DMS114 treated with DMSO at 0.1 percent for 48 hours (cell line): ENCODE results near the gene MVK.
A peak's percentile ranks its signal among the peaks of the same experiment; 100 is the strongest.
"Not testable (repeated sequence)": the region's sequence is repeated elsewhere in the genome, so short reads cannot be mapped to it uniquely, and the experiment has no call there.

ENCODE experiments used
- DNase-seq: peaks from one replicate; lab custom pipeline; 2025; ENCODE audit not compliant: unreplicated experiment; lab: John Stamatoyannopoulos, UW

MVK gene

GRCh38 chr12:109588461-109589239 is 15.1 kb downstream of the MVK start:
- DNase-seq, result no peak

DNA sequence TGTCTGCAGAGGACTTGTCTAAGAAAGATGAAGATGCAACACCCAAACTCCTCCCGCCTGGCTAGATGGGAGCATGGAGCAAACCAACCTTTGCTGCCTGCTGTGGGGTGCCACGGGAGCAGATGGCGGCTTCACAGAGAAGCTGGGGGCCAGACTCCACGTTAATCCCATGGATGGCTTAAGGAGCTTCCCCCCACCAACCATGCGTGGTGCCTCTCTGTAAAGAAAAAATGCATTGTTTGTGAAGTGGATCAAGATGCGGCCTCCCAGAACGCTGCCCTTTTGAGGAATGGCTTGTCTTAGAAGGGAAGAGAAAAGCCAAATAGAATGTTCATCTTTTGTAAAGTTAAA is 15.6 kb downstream of the MVK start:
- no peak for DNase-seq

GRCh38 chr12:109589691-109590245 is 16.2 kb downstream of the MVK start:
- DNase-seq, result no peak

- no peak for DNase-seq
Observed at GRCh38 chr12:109590566-109590965, 17.0 kb downstream of the MVK start.

GRCh38 chr12:109591041-109591440 is 17.4 kb downstream of the MVK start:
- no peak for DNase-seq

DNA sequence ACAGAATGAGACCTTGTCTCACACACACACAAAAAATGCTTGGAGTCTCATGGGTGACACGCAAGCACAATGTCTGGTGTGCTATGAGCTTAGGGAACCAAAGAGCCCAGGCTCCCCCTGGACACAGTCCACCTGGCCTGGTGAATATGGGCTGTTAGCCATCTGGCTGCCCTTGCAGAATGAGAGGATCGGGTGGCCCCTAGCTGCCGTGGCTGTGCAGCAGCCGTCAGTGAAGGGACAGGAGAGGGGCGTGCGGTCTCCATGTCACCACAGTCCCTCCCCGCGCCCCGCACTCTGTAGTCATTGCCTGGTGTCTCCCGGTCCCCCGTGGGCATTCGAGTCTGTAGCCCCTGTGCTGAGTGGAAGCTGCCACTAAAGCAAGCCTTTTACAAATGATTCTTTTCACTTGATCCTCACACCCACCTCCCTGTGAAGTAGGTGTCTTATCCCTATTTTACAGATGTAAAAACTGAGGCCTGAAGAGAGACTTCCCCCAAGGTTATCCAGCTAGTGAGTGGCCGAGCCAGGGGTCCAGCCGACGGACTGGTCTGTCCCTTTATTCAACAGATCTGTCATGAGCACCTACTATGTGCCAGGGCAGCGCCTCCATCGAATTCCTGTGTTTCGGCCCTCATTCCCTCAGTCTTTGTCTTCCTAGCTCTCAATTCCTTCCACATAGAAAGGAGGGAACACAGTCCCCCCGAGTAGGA is 18.8 kb downstream of the MVK start:
- DNase-seq, result no peak

DNA sequence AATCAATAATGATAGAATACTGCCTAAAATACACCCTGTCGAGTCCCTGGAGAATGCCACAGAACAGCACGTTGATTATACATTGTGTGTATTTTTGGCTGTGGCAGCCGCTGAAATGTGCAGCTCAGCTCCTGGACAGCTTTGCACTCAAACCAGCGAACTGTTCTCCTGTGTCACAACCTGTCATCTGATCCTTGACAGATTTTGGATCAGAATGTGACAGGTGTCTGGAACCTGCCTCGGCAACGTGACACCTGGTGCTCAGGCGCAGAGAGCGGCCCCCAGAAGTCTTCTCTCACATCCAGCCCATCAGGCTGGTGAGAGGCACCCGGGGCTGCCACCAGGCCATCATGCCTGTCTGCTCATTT is 19.3 kb downstream of the MVK start:
- DNase-seq, result no peak

DNA sequence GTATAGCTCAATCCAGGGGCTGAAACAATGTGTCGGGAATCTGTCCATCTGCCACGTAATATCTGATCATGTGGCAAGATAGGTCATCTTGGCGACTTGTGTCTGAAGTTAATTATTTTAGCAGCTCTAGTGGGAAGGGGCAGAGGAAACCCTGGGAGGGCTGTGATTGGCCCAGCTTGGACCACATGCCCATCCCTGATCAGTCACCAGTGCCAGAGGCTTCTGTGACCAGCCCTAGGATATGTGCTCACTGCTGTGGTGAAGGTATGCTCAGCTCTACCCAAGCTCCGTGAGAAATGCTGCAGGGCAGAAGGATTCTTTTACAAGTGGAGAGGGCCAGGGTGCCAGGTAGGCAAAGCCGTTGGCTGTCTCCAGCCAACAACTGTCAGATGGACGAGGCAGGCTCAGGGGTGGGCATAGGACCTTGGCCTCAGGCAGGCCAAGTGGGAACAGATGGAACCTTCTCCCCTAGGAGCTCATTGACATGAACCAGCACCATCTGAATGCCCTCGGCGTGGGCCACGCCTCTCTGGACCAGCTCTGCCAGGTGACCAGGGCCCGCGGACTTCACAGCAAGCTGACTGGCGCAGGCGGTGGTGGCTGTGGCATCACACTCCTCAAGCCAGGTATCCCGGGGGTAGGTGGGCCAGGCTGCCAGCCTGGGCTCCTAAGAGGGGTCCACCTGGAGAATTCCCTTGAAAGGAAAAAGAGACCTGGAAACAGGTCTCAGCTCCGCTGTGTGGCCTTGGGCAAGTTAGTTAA is 21.1 kb downstream of the MVK start:
- DNase-seq, result no peak

DNA sequence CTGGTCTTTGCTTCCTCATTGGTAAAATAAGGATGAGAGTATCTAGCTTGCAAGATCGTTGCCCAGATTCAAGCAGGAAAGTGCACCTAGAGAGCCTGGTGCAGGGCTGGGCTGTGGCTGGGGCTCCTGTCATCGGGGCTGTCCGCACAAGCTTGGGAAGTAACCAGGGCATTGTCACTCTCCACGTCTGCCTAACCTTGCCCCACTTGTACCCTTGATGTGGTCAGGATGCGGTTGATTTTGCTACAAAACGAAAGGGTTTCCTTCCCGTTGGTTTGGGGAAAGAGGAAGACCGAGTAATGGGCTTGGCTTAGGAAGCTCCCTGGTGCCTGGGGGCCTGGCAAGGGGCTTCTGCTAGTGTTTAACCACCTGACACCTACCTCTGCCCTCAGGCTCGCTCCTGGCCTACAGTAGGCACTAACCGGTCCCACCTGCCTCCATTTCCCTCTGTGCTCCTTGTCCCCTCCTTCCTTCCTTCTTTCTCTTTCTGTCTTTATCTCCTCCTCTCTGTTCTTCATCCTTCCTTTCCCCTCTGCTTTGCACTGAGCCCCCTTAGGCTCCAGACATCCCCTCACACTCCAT is 21.8 kb downstream of the MVK start:
- DNase-seq, result no peak

- no peak for DNase-seq
Observed at GRCh38 chr12:109596418-109597244, 23.0 kb downstream of the MVK start.

- no peak for DNase-seq
Observed at GRCh38 chr12:109597414-109597794, 23.8 kb downstream of the MVK start.

DNA sequence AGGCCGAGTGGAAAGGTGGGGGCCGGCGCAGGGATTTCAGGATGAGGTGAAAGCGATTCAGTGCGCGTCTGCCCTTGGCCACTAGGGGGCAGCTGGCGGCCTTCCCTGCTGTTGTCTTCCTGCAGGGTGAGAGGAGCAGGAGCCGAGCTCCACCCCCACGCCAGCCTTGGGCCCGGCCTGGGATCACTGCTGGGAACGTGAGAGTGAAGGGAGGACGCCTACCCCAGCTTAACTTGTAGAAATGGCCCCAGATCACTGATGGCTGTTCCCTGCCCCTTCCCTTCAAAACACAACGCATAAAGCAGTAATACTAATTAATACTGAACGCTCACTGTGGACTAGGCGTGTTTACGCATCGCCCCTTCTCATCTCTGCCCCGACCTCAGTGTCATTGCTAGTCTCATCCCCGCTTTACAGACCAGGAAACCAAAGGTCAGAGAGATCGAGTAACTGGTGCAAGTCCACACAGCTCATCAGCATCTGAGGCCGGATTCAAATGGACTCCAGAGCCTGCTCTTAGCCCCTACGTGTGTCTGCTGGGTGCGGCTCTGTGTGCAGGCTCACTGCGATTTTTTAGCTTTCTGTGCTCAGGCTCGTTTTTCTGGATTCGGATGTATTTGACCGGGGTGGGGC is 24.3 kb downstream of the MVK start:
- DNase-seq, result peak; percentile 75

DNA sequence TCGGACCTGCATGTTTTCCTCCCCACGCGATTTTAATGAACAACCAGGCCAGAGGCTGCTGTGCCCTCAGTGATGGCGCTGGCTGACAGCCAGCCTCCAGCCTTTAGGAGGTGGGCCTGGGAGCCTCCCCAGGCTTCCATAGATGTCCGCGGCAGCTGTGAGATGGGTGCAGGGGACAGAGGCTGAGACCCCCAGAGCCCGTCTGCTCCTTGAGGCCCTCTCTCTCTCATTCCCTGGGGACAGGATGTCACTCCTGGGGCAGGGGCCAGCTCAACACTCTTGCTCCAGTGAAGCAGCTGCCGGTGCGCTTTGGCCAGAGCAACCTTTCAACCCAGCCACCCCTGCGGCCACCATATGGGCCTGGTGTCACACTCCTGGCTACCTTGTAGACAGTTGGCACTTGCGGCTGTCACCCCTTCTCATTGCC is 24.8 kb downstream of the MVK start:
- DNase-seq, result no peak

GRCh38 chr12:109599087-109599486 is 25.5 kb downstream of the MVK start:
- DNase-seq, result no peak

GRCh38 chr12:109600481-109600880 is 26.9 kb downstream of the MVK start:
- no peak for DNase-seq

DNA sequence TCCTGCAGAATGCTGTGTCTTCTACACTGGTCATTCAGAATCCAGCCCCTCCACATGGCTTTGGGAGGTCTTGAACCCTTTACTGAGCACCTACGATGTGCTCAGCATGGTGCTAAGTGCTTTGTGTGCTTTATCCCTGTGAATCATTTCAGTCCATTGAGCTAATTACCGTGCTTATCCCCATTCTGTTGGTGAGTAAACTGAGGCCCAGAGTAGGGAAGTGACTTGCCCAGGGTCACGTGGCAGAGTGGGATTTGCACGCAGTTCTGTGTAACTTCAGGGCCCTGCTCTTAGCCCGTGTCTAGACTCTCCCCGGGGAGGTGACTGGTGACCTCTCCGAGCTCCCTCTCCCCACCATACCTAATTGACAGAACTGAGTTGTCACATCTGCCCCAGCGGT is 27.4 kb downstream of the MVK start:
- no peak for DNase-seq

DNA sequence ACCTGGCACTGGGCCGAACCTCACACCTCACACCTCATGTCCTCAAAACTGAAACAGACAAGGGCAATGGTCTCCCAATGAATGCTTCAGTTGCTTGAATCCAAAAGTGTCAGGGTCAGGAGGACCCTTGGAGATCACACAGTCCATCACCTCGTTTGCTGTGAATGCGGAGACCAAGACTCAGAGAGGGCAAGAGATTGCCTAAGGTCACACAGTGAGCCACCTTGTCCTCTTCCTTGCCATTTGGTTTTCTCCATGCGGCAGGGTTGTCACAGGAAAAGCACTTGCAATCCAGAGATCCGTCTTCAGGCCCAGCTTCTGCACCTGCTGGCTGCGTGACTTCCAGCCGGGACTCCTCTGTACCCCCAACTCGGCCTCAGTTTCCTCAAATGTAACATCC is 28.0 kb downstream of the MVK start:
- DNase-seq, result no peak

DNA sequence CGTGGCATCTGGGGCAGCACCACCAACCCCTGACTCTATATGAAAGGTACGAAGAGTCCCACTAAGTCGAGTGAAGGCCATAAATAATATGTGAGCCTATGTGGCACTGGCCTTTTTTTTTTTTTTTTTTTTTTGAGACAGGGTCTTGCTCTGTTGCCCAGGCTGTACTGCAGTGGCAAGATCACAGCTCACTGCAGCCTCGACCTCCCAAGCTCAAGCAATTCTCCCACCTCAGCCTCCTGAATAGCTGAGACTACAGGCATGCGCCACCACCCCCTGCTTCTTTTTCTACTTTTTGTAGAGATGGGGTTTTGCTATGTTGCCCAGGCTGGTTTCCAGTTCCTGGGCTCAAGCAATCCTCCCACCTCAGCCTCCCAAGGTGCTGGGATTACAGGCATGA is 28.5 kb downstream of the MVK start:
- not testable (repeated sequence) for DNase-seq

DNA sequence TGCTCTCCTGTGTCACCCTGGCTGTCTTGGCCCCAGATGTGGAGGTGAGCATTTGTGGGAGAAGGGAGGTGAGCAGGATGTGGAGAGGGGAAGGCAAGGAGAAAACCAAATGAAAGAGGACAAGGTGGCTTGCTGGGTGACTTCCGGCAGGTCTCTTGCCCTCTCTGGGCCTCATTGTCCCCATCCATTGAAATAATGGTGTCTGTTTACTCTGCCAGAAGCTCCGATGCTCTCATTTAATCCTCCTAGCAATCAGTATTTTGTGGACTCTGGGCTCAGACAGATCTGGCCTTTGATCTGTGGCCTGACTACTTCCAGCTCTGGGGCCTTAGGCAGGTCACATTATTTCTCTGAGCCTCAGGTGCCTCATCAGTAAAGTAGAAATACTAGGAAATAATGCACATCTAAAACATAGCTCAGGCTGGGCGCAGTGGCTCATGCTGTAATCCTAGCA is 30.6 kb downstream of the MVK start:
- no peak for DNase-seq

DNA sequence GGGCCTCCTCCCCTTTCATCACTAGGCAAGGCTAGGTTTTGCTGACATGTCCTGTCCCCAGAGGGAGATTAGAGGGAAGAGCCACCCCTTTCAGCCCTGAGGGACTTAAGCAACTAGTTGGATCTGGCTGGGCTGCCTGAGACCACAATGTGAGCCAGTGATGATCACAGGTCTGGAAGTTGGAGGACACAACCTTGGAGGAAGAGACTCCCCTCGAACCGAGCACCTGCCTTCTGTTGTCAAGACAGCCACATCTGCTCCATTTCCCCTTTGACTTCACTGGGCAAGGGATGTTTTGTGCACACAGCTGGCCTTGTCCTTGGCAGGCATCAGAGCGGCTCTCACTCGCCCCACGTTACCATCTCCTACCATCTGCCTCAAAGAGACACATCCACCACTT is 31.4 kb downstream of the MVK start:
- DNase-seq, result no peak
